HCT116 (cell line): ENCODE data around the gene CEP72. TPM values are rescaled to one million over a fixed set of nuclear protein-coding genes. Genes with fewer than 3 reads are reported as not detected.

ENCODE experiments used
- ATAC-seq: fragments of 200-7000 bp; cut with Tn5 transposase; 2 replicates; pipeline ENCODE4 v1.9.1; 2020; ENCODE audit warnings: mild to moderate bottlenecking, moderate library complexity
- BruUV-seq: library from RNA; stranded (reverse); fragments of 400-500 nt; replicated peaks from 2 replicates; lab custom pipeline; 2021; lab: Mats Ljungman, UMichigan
- CTCF ChIA-PET: fragments of 300-600 bp; sonication (Branson Sonifier 250); formaldehyde crosslinking; loops from one replicate; lab custom pipeline; 2021; ENCODE audit warnings: antibody characterized with exemption; lab: Charles Lee
- POLR2A ChIA-PET: fragments of 300-600, 350-600 bp; sonication (Branson Sonifier 250); formaldehyde crosslinking; loops from one replicate; lab custom pipeline; 2021; ENCODE audit warnings: antibody characterized with exemption; lab: Charles Lee
- RAD21 ChIA-PET, 2 experiments: fragments of 300-600 bp; sonication (Branson Sonifier 250); formaldehyde crosslinking; loops; one replicate each; lab custom pipeline; 2023; ENCODE audit warnings: low total read pairs in 2 of 2; ENCODE audit not compliant: uncharacterized antibody in 2 of 2, unreplicated experiment in 2 of 2, low non-redundant PET in 1 of 2; lab: Charles Lee
- DNase-seq: peaks from one replicate; pipeline ENCODE4 v3.0.0-alpha.2; 2010; ENCODE audit warnings: low read depth, low spot score
- H2AFZ ChIP-seq: fragments of 200-600 bp; shearing (Covaris generic), sonication (generic); 2 replicates; pipeline ENCODE4 v1.6.1; 2017; ENCODE audit warnings: low read depth, mixed run types, mixed read lengths, antibody characterized with exemption, low read length; ENCODE audit not compliant: poor library complexity, severe bottlenecking
- H3K27ac ChIP-seq: 2 replicates; pipeline ENCODE4 v1.5.1; 2012; ENCODE audit warnings: low read depth, low read length
- H3K27me3 ChIP-seq: fragments of 200-600 bp; sonication (generic); 2 replicates; pipeline ENCODE4 v1.6.1; 2016; ENCODE audit warnings: mixed run types, low read length, mixed read lengths; ENCODE audit not compliant: insufficient read depth
- H3K36me3 ChIP-seq, 2 experiments: fragments of 200-500 bp in 1 of 2; fragments of 200-600 bp in 1 of 2; sonication (Bioruptor generic) in 1 of 2; sonication (generic) in 1 of 2; 2 replicates each; pipeline versions ENCODE4 v1.5.1 to v1.6.1; 2014 to 2016; ENCODE audit warnings: low read length in 2 of 2, inconsistent platforms in 1 of 2, mixed read lengths in 1 of 2, mixed run types in 1 of 2; ENCODE audit not compliant: insufficient read depth in 2 of 2, control insufficient read depth in 1 of 2
- H3K4me1 ChIP-seq, 2 experiments: fragments of 200-600 bp in 1 of 2; sonication (generic) in 1 of 2; 2 replicates each; pipeline versions ENCODE4 v1.5.1 to v1.6.1; 2012 to 2017; ENCODE audit warnings: low read length in 2 of 2, inconsistent platforms in 1 of 2, mild to moderate bottlenecking in 1 of 2, mixed read lengths in 1 of 2, mixed run types in 1 of 2, moderate library complexity in 1 of 2; ENCODE audit not compliant: insufficient read depth in 2 of 2, control insufficient read depth in 1 of 2
- H3K4me2 ChIP-seq: fragments of 200-600 bp; sonication (generic); 2 replicates; pipeline ENCODE4 v1.6.1; 2017; ENCODE audit warnings: mixed run types, low read length, mixed read lengths
- H3K4me3 ChIP-seq, 2 experiments: fragments of 200-600 bp in 1 of 2; sonication (generic) in 1 of 2; replicated peaks in 1 of 2; 2 replicates each; pipeline ENCODE4 v1.5.1; 2011 to 2016; ENCODE audit warnings: low read length in 2 of 2, control low read depth in 1 of 2, low read depth in 1 of 2, mild to moderate bottlenecking in 1 of 2, mixed read lengths in 1 of 2, mixed run types in 1 of 2
- H3K79me2 ChIP-seq: fragments of 200-600 bp; sonication (generic); 2 replicates; pipeline ENCODE4 v1.6.1; 2017; ENCODE audit warnings: mild to moderate bottlenecking, mixed run types, low read length, moderate library complexity, mixed read lengths; ENCODE audit not compliant: insufficient read depth
- H3K9ac ChIP-seq: fragments of 200-600 bp; sonication (generic); 2 replicates; pipeline ENCODE4 v1.6.1; 2016; ENCODE audit warnings: low read length, mixed read lengths
- H3K9me2 ChIP-seq: fragments of 200-600 bp; sonication (generic), shearing (Covaris generic); 2 replicates; pipeline ENCODE4 v1.6.1; 2017; ENCODE audit warnings: mixed run types, mild to moderate bottlenecking, moderate library complexity; ENCODE audit not compliant: insufficient read depth
- H3K9me3 ChIP-seq, 2 experiments: fragments of 200-500 bp in 1 of 2; fragments of 200-600 bp in 1 of 2; sonication (Bioruptor generic) in 1 of 2; sonication (generic) in 1 of 2; 2 replicates each; pipeline ENCODE4 v1.6.1; 2014 to 2017; ENCODE audit warnings: low read length in 2 of 2, mixed read lengths in 2 of 2, inconsistent platforms in 1 of 2, low read depth in 1 of 2, mild to moderate bottlenecking in 1 of 2, mixed run types in 1 of 2, moderate library complexity in 1 of 2; ENCODE audit not compliant: control insufficient read depth in 1 of 2, insufficient read depth in 1 of 2
- H4K20me1 ChIP-seq: fragments of 200-600 bp; sonication (generic), shearing (Covaris generic); 2 replicates; pipeline ENCODE4 v1.6.1; 2017; ENCODE audit warnings: mixed run types, mild to moderate bottlenecking, moderate library complexity; ENCODE audit not compliant: insufficient read depth
- CEBPB ChIP-seq: IDR thresholded peaks from 2 replicates; pipeline ENCODE4 v1.6.1; 2012; ENCODE audit warnings: low read depth
- EGR1 ChIP-seq: IDR thresholded peaks from 2 replicates; pipeline ENCODE4 v1.6.1; 2012; ENCODE audit warnings: low read depth
- EZH2phosphoT487 ChIP-seq: fragments of 200-600 bp; IDR thresholded peaks from 2 replicates; pipeline ENCODE4 v1.6.1; 2018; ENCODE audit warnings: antibody characterized with exemption, borderline replicate concordance
- FOSL1 ChIP-seq: IDR thresholded peaks from 2 replicates; pipeline ENCODE4 v1.6.1; 2012; ENCODE audit warnings: low read depth
- JUND ChIP-seq: IDR thresholded peaks from 2 replicates; pipeline ENCODE4 v1.6.1; 2012
- MAX ChIP-seq: IDR thresholded peaks from 2 replicates; pipeline ENCODE4 v1.6.1; 2012
- POLR2A ChIP-seq: IDR thresholded peaks from 2 replicates; pipeline ENCODE4 v1.7.0; 2011; ENCODE audit warnings: borderline replicate concordance; ENCODE audit not compliant: insufficient read depth, insufficient read length; ENCODE audit errors: extremely low read depth
- POLR2AphosphoS5 ChIP-seq: IDR thresholded peaks from 2 replicates; pipeline ENCODE4 v1.6.1; 2011; ENCODE audit warnings: mild to moderate bottlenecking, low read depth, low read length, moderate library complexity
- SIN3A ChIP-seq: IDR thresholded peaks from 2 replicates; pipeline ENCODE4 v1.6.1; 2012; ENCODE audit warnings: low read depth
- SP1 ChIP-seq: IDR thresholded peaks from 2 replicates; pipeline ENCODE4 v1.6.1; 2012; ENCODE audit warnings: low read depth
- SRF ChIP-seq: IDR thresholded peaks from 2 replicates; pipeline ENCODE4 v1.6.1; 2012; ENCODE audit warnings: low read depth
- TCF7L2 ChIP-seq: IDR thresholded peaks from 2 replicates; pipeline ENCODE4 v1.7.0; 2011; ENCODE audit warnings: borderline replicate concordance, inconsistent platforms; ENCODE audit not compliant: insufficient read depth, insufficient read length; ENCODE audit errors: extremely low read depth
- YY1 ChIP-seq: IDR thresholded peaks from 2 replicates; pipeline ENCODE4 v1.6.1; 2011; ENCODE audit warnings: low read length, low read depth, moderate library complexity, mild to moderate bottlenecking; ENCODE audit not compliant: insufficient replicate concordance; ENCODE audit errors: extremely low read depth
- ZBTB33 ChIP-seq: IDR thresholded peaks from 2 replicates; pipeline ENCODE4 v1.6.1; 2011; ENCODE audit warnings: mild to moderate bottlenecking, low read length, moderate library complexity; ENCODE audit not compliant: insufficient replicate concordance; ENCODE audit errors: extremely low read depth
- ZFX ChIP-seq: fragments of 450-650 bp; IDR thresholded peaks from 2 replicates; pipeline ENCODE4 v1.6.1; 2017
- ZNF274 ChIP-seq: fragments of 200-500 bp; sonication (Bioruptor generic); IDR thresholded peaks from 2 replicates; pipeline ENCODE4 v1.6.1; 2014; ENCODE audit warnings: mild to moderate bottlenecking, low read depth, low read length, inconsistent platforms
- intact Hi-C: fragments of 100-400 bp; cut with micrococcal nuclease; formaldehyde crosslinking; loops from 2 replicates; pipeline ENCODE4 v1.10.0; 2022
- total RNA-seq: library from RNA; stranded (reverse); gene quantifications from one replicate; pipeline ENCODE4 v1.2.1, GENCODE V29; 2021; ENCODE audit not compliant: unreplicated experiment
- TF ChIP-seq, protein P1 (sequence below), 3 experiments: fragments of 200-600 bp in 1 of 3; sonication (generic) in 1 of 3; IDR thresholded peaks in 2 of 3; conservative IDR thresholded peaks in 1 of 3; 2 replicates each; pipeline ENCODE4 v1.5.1; 2012 to 2017; ENCODE audit warnings: low read depth in 2 of 3, low read length in 2 of 3, antibody characterized with exemption in 1 of 3, borderline replicate concordance in 1 of 3, control low read depth in 1 of 3, mild to moderate bottlenecking in 1 of 3, mixed read lengths in 1 of 3, mixed run types in 1 of 3, moderate library complexity in 1 of 3; ENCODE audit not compliant: insufficient read depth in 1 of 3
- TF ChIP-seq, protein P2 (sequence below): IDR thresholded peaks from 2 replicates; pipeline ENCODE4 v1.6.1; 2012

Gene CEP72
- total RNA-seq, 1 experiment from 2014 or later = 25.6 TPM

DNA sequence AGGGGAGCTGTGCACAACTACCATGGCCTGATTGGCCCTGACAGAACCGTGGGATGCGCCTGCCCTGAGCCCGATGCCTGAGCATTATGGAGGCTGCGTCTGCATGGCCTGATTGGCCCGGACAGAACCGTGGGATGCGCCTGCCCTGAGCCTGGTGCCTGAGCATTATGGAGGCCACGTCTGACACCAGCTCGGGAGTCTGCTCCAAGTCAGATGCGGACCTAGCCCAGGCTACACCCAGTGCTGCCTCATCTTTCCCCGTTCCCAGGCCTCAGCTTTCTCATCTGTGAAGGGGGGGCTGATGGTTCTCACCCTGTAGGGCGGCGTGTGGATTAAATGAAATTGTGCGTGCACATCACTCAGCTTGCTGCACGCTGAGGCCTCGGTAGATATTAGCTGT is 7.3 kb downstream of the CEP72 start:
- no TSS peak for BruUV-seq
- Histone ChIP-seq H3K4me2 (no peak overlapping the region), H3K9ac (no peak overlapping the region), H3K9me3 (no peaks in the 10 kb centered on the region; a peak in 1 of 4 replicates), H3K79me2 (peaks cover 41% of the 10 kb centered on the region), H3K9me2 (no peaks in the 10 kb centered on the region), H3K36me3 (peaks cover 28 to 65% of the 10 kb centered on the region in 2 experiments; a peak in 3 of 4 replicates), H3K4me1 (no peaks in the 10 kb centered on the region), H2AFZ (no peak overlapping the region), H3K4me3 (no peak overlapping the region), H3K27me3 (no peaks in the 10 kb centered on the region), H4K20me1 (peaks cover 13% of the 10 kb centered on the region; the same call in 1 of the 2 replicates), H3K27ac (no peak overlapping the region)
- DNase-seq = no peak
- TF ChIP-seq SIN3A = no peak
- no peak for TF ChIP-seq ZFX
- no peak for TF ChIP-seq FOSL1
- TF ChIP-seq POLR2A = no peak
- TF ChIP-seq ZBTB33 = no peak
- no peak for TF ChIP-seq EGR1
- TF ChIP-seq POLR2AphosphoS5 = no peak
- TF ChIP-seq MAX = no peak
- no peak for ATAC-seq
- CTCF ChIA-PET = no interaction called here
- POLR2A ChIA-PET = no interaction called here
- intact Hi-C loops = loop anchor here (10.0 kb wide), 1 partner anchor 165 kb away; no protein-coding TSS in a partner anchor
- RAD21 ChIA-PET = no interaction called here

DNA sequence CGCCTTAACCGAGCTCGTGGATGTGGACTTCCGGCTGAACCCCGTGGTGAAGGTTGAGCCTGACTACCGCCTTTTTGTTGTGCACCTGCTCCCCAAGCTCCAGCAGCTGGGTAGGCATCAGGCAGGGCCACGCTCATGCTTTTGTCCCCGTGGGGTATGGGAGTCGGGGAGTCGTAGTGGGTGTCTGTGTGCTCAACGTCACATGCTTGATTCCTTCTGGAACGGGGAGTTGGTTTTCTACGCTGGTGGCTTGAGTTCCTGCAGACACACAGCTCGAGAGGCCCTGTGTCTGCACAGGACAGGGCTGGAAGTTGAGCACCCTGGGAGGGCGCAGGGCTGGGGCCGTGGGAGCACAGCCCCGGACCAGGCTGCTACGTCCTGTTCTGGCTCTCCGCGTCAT is 8.0 kb downstream of the CEP72 start:
- DNase-seq (no peak), ATAC-seq (no peak)
- ChIA-PET POLR2A (no interaction called here), CTCF (no interaction called here), RAD21 (no interaction called here)
- Histone ChIP-seq H3K4me2 (no peak overlapping the region), H3K4me1 (no peaks in the 10 kb centered on the region), H3K9me3 (no peaks in the 10 kb centered on the region; a peak in 1 of 4 replicates), H3K79me2 (peaks cover 33% of the 10 kb centered on the region), H3K9ac (no peak overlapping the region), H3K27me3 (no peaks in the 10 kb centered on the region), H2AFZ (no peak overlapping the region), H3K27ac (no peak overlapping the region), H4K20me1 (peaks cover 13% of the 10 kb centered on the region; the same call in 1 of the 2 replicates), H3K9me2 (no peaks in the 10 kb centered on the region), H3K4me3 (no peak overlapping the region), H3K36me3 (peaks cover 28 to 58% of the 10 kb centered on the region in 2 experiments; a peak in 3 of 4 replicates)
- intact Hi-C loops = no loop called here
- no TSS peak for BruUV-seq
- TF ChIP-seq CEBPB (no peak), JUND (no peak), ZNF274 (no peak), TCF7L2 (no peak), SRF (no peak), POLR2AphosphoS5 (no peak), MAX (no peak), SP1 (no peak), ZFX (no peak), FOSL1 (no peak), EZH2phosphoT487 (no peak), YY1 (no peak)
- TF ChIP-seq, protein P1, sequence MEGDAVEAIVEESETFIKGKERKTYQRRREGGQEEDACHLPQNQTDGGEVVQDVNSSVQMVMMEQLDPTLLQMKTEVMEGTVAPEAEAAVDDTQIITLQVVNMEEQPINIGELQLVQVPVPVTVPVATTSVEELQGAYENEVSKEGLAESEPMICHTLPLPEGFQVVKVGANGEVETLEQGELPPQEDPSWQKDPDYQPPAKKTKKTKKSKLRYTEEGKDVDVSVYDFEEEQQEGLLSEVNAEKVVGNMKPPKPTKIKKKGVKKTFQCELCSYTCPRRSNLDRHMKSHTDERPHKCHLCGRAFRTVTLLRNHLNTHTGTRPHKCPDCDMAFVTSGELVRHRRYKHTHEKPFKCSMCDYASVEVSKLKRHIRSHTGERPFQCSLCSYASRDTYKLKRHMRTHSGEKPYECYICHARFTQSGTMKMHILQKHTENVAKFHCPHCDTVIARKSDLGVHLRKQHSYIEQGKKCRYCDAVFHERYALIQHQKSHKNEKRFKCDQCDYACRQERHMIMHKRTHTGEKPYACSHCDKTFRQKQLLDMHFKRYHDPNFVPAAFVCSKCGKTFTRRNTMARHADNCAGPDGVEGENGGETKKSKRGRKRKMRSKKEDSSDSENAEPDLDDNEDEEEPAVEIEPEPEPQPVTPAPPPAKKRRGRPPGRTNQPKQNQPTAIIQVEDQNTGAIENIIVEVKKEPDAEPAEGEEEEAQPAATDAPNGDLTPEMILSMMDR (IDR thresholded peaks at IDR 0.05 in 2 of 3, conservative IDR thresholded peaks at IDR 0.05 in 1 of 3; ENCODE audit: borderline replicate concordance in 1 of 3, insufficient read depth in 1 of 3, low read depth in 2 of 3, low read length in 2 of 3) = no peak
- TF ChIP-seq, protein P2, sequence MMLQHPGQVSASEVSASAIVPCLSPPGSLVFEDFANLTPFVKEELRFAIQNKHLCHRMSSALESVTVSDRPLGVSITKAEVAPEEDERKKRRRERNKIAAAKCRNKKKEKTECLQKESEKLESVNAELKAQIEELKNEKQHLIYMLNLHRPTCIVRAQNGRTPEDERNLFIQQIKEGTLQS = no peak
